GM18498 (cell line): ENCODE results near the gene FIGNL1.
"Not testable (repeated sequence)": the region's sequence is repeated elsewhere in the genome, so short reads cannot be mapped to it uniquely, and the experiment has no call there.

Experiments
- ATAC-seq: cut with Tn5 transposase; IDR thresholded peaks from one replicate; pipeline ENCODE4 v1.9.1; 2021; ENCODE audit warnings: mild to moderate bottlenecking, moderate library complexity; ENCODE audit not compliant: unreplicated experiment

Gene FIGNL1

DNA sequence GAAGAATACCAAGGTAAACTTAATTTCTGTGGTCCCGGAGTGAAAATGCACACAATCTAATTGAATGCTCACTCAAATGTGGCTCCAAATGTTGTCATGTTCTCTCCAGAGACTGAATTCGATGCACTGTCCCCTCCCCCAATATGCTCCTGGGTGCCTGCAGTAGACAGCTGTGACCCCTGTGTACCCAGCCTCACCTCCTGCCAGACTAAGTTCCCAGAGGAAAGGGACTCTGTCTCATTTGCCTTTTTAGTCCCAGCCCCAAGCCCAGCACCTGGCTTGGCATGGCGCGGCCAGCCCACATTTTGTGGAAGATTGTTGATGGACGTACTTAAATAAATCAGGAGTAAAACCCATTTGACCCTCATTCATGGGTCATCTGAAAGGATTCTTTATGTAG lies 21.8 kb upstream of the FIGNL1 start:
- no peak for ATAC-seq

DNA sequence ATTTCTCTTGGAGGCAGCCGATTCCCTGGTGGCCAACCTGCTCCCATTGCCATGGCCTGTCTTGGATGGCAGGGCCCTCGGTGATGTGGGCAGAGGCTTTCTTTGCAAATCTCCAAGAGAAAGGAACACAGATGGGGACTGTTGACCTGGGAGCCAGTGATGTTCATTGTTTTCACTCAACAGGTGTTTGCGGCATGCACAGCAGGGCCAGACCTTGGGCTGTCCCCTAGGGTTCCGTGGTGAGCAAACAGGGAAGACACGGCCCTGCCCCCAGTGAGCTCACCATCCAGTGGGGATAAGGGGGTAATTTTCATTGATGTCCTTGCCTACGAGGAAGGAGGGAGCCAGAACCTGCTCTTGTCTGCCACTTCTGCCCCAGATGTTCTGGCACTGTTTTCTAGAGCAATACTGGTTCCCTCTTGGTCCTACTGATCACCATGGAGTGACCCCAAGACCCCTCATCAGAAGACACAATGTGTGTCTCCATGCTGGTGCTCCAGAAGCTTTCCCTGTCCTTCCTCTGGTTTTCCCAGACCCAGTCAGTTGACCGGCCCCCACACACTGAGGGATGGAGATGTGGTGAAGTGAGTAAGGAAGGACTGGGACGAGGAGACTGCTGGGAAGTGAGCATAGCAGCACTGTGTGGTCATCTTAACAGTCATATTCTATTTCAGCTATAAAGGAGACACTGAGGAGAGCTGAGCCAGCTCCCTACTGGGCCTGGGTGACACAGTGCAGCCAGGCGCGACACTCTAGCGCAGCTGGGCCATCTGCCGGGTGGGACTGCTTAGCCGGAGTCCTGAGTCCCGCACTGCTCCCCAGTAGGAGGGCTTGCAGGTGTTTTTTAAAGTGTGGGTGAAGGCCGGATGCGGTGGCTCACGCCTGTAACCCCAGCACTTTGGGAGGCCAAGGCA lies 20.4 kb upstream of the FIGNL1 start:
- ATAC-seq, result no peak

DNA sequence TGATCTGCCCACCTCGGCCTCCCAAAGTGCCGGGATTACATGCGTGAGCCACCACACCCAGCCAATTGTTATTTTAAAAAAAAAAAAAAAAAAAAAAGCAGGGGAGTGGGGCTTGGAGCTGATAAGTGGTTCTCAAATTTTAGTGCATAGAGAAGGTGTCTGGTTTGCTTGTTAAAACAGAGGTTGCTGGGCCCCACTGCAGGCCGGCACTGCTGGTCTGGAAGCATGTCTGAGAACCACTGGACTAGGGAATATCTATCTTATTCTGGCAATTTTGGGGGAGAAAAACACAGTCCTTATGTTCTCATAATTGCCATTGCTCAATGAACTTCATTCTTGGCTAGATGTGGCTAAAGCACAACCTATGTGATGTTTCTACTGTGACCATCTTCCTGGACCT lies 19.0 kb upstream of the FIGNL1 start:
- ATAC-seq, result no peak

DNA sequence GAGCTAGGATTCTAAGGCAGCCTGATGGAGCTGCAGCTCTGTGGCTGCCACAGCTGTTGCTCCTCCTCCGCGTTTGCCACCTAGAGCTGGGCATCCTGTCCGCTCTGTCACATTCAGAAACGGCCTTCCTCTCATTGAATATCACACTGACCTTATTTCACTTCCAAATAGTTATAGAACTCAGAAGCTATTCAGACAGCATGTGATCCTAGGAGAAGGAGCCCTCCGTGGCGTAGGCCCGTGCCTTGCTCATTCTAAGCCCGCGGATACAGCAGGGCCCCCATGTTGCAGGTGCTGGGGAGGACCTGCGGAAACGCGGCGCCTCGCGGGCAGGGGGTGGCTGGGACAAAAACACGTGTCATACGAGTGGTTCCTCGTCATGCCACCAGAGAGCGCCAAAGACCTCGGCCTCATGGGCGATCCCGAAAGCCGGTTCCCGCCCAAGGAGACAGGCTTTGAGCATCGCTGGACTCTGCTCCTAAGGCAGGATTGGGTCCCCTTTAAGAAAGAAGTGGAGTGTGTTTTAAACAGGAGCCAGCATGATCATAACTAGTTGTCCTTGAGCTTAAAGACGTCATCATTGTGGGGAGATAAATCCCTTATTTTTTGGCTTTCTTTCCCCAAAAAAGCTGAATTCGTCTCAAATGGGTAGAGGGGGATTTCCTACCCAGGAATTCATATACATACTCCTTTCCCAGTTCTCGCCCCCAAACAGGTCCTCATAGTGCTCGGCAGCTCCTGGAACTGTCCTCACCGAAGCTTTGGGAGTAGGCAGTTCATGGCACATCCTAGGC lies 17.9 kb upstream of the FIGNL1 start:
- ATAC-seq, result peak; percentile 92

DNA sequence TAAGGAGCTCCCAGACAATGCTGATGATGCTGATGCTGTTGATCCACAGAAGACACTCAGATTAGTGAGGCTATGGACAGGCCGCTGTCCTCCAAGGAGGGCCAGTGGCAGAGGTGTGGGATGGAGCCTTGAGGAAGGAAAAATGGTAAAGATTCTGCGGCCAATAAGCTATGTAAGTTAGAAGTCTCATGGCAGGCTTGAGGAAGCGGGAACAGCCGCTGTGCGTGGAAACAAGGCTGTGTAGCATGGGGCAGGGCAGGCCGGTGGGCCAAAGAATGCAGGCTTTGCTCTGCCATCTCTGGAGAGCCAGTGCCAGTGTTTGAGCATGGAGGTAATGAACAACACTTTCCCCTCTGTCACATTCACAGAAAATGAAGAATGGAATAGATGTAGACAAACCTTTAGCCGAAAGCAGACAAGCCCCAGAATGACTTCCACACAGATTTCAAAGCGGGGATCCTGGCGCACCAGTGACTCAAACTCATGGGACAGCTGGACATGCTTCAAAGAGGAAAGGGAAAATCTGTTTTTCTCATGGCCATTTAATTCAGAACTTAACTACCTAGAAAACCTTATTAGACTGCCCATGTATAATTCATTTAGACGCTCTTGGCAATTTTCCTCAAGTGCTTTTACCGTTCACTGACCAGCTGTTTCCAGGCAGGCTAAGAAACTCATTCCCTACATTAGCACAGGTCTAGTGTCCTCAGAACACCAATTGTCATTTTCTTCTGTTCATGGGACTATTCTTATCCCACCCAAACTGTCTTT lies 16.9 kb upstream of the FIGNL1 start:
- ATAC-seq, result no peak

DNA sequence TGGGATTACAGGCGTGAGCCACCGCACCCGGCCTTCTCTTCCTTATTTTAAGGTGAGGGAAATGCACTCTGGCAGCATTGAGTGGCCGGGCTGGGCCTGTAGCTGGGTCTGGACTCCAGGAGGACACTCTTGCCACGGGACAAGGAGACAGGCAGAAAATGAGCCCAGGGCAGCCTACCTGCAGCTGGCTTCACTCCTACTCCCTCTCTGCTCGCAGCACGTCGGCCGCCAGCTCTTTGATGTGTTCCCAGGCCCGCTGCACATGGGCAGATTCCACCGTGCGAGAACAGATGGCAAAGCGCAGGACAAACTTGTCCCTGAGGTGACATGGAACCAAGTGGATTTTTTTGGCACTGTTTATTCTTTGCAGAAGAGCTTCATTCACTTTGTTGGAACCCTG lies 12.9 kb upstream of the FIGNL1 start:
- ATAC-seq, result no peak

DNA sequence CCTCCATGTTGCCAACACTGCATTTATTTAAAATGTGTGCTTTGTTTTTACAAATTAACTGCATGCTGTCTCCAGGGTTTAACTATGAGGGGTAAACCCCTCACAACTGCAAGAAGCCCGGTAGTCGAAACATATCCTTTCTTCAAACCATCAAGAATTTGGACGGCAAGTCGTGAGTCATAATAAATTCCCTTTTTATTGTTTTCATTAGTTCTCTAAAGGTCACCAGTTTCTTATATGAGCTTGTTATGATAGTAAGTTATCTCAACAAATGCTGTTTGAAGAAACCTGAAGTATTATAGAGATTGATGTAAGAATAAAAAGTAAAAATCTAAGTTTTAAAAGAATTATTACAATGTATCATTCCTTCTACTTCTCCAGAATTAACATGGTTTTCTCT lies 12.2 kb upstream of the FIGNL1 start:
- no peak for ATAC-seq

DNA sequence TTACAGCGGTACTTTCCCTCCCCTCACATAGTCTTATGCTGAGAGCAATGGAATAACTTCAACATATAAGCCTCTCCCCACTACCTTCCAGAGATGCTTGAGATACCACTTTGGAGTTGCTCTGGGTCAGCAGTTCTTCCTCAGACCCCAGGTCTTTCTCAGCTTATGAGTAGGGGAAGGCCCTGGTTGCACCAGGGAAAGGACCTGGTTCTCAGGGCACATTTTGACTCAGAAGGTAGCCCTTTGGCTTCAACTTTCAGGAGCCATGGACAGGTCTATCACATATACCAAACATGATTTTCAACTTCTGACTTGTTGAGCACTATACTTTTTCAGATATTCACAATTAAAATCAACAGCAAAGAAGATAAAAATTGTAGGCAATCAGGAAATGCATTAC lies 11.5 kb upstream of the FIGNL1 start:
- ATAC-seq, result no peak

DNA sequence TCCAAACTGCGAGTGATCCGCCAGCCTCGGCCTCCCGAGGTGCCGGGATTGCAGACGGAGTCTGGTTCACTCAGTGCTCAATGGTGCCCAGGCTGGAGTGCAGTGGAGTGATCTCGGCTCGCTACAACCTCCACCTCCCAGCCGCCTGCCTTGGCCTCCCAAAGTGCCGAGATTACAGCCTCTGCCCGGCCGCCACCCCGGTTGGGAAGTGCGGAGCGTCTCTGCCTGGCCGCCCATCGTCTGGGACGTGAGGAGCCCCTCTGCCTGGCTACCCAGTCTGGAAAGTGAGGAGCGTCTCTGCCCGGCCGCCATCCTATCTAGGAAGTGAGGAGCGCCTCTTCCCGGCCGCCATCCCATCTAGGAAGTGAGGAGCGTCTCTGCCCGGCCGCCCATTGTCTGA lies 9.0 kb upstream of the FIGNL1 start:
- ATAC-seq, result not testable (repeated sequence)

DNA sequence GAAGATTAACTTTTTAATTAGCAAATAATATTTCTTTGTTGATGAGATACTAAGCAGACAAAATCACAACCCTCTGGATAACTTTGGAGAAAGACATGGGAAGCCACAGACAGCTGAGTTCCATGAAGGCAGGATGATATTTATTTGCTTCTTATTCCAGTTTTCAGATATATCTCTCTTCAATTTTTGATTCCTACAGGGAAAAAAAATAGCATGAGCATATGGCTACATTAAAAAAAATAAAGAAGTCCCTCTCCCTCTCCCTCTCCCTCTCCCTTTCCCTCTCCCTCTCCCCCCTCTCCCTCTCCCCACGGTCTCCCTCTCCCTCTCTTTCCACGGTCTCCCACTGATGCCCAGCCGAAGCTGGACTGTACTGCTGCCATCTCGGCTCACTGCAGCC lies 8.5 kb upstream of the FIGNL1 start:
- not testable (repeated sequence) for ATAC-seq

DNA sequence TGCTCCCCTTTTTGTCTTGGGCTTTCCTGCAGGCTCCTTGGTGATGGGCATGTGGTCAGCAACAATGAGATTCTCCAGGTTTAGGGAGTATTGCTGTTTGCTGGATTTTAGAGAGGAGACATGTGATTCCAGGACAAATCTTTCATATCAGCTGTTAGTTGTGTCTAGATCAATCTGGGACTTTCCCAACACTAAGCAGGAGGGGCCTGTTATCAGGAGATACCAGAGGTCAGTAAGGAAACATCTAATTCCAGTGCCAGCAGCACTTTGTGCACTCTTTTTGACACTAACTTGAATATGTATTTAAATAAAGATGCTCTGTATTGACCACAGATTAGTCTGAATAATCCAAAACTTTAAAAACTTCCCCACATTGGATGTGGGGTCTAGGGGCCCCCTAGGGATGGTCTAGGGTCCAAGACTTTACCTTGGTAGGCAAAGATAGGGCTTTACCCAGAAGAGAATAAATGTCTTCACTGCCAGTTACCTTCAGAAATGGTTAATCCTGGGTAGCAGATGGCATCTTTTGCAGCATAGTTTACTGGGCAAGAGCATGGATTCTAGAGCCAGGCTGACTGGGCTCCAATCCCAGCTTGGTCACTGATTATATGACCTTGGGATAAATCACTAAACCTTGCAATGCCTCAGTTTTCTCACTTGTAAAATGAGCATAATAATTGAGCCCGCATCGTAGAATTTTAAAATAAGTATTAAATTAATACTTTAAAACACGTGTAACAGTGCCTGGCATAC lies 6.4 kb upstream of the FIGNL1 start:
- ATAC-seq, result no peak

DNA sequence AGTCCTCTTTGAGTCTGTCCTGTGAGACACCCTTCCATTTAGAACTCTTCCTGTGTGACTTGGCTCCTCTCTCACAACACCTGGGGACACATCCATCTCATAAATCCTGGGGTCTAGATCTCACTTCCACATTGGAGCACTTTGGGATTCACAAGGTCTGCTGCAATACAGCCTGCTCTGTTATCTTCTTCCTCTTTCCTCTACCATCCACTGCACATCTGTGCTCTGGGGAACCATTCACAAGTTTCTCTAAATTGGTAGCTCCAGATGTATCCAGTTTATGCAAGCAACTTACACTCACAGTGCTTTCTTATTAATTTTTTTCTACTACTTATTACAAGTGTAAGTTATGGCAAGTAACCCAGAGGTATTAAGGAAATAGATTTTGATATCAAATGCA lies 5.5 kb upstream of the FIGNL1 start:
- ATAC-seq, result no peak

DNA sequence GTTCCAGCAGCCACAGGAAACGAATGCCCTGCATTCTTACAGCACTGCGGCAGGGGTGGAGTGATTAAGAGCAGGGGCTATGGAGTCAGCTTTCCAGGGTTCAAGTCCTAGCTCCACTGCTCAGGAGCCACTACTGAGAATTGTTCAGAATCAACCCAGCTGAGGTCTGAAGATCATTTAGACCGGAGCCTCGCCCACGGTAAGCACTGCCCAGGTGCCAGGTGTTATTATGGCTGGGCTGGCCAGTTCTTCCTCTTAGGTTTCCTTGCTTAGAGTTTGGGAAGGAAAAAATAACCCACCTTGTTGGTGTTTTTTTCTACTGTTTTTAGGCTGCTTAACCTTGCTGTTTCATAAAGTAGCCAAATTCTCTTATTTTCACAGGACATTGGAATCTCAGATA lies 4.8 kb upstream of the FIGNL1 start:
- ATAC-seq, result no peak

DNA sequence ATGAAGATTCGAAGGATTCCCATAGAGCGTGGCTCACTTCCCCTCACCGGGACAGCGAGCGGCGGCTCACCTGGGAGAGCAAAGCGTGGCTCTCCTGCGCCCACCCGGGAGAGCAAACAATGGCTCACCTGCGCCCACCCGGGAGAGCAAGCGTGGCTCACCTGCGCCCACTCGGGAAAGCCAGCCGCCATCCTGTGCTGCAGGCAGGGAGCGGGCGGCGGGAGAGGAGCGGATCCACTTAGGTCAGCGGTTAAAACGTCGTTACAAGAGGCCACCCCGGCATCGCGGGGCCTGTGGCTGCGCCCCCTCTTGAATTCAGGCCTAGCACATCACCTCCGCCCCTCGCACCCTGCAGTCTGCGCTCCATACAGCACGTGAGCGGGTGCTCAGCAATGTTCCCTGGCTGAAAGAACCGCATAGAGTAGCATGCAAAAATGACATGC lies 461 bp upstream of the FIGNL1 start:
- ATAC-seq, result no peak

DNA sequence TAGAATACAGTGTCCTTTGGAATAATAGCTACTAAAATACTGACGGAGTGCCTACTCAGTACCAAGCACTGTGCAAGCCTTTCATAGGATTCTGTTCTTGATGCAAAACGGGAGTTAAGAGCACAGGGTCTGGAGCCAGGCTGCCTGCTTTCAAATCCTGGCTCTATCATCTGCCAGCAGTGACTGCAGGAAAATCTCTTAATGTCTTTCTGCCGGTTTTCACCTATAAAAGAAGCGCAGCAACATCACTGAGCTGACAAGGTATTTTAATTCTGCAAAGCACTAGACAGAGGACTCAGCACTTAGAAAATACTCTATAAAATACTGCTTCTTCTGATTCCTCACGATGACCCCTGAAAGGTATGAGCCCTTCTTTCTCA lies 659 bp downstream of the FIGNL1 start:
- ATAC-seq, result no peak

DNA sequence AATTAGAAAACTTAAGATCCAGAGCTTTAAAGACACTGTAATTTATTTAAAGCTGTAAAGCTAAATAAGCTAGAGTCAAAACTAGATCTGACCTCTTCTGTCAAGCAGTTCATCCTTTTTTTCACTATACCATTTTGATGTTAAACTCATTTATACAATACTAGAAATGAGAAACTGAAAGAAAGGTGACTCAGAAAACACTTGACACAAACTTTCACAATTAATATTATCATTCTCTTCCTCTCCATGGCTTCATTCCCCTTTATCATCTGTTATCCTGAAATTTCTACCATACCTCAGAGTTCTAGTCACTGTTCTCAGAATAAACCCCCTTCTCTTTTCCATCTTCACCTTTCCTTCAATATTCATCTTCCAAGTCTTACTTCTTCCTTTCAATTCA lies 1.3 kb downstream of the FIGNL1 start:
- ATAC-seq, result peak; percentile 28

DNA sequence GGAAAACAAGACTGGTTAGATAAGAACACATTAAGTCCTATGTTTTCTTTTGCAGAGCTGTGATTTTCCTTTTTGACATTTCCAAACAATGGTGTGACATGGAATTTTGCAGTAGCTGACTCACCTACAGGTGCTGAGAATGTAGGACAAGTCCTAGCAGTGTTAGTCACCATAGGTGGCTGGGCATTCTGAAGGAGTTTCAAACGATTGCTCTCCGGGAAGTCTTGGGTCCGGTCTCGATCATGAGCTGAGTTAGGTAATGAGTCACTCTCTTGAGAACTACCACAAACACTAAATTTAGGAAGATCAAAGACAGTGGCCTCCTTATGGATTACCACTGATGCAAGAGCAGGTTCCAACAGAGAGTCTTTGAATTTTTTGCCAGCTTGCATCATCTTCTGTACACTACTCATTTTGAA lies 3.6 kb downstream of the FIGNL1 start:
- peak; percentile 24 for ATAC-seq

DNA sequence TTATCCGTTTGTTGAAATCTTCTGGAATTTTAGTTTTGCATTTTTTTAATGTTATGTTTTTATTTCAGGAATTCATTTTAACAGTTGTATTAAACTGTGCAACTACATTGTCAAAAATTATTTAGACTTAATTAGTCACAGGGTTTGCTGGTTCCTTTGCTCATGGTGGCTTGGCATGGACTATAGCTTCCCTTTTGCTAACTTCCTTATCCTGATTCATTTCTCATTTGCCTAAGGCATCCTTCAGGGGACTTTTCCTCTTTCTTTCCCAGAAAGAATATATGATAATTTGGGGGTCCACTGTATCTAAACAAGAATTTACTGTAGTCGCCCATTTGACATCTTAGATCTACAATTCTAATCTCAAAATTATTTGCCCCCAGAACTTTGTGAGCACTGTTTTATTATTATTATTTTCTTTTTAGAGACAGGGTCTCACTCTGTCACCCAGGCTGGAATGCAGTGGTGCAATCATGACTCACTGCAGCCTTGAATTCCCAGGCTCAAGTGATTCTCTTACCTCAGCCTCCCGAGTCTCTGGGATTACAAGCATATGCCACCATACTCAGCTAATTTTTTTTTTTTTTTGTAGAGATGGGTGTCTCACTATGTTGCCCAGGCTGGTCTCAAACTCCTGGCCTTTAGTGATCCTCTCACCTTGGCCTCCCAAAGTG lies 13.9 kb downstream of the FIGNL1 start:
- ATAC-seq, result no peak

DNA sequence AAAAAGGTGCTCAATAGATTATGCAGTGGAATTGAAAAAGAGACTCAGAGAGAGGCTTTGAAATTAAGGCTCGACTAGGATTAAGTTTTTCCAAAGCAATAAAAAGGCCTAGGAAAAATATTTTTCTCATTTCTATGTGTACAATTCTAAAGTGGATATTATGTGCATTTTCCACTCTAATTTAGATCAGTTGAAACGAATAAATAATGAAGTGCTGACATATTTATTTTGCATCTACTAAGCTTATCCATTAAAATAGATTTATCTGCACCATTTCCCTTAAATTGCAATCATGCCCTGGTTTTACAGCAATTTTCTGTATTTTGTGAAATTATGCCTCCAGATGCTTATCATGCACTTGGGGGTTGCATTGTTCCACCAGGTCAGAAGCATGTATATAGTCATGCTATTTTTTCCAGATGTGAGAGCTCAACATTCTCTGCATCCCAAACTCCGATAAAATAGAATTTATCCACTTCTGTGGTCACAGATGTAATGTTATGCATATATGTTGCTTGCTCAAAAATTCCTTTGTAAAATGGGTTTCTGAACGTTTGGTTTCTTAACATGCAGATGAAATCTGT lies 18.3 kb downstream of the FIGNL1 start:
- ATAC-seq, result no peak

DNA sequence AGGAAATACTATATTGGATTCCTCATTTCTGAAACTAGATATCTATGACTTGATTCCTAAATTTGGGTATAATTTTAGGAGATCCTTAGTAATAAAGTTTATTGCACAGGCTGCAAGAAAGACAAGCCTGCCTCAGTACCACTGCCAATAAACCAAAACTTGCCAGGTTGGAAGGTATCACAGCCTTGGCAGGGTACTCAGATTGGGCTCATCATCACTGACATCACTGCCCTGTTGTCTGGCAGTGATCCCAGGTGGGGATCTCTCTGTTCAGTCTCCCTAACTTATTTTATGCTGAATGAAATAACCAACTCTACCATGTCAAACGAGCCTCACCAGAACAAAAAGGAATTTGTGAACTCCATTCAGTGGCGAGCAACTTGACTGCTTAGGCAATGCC lies 18.8 kb downstream of the FIGNL1 start:
- ATAC-seq, result no peak
